GM12878 (cell line): ENCODE results near the gene KLF11. TPM values are rescaled to one million over a fixed set of nuclear protein-coding genes. Genes with fewer than 3 reads are reported as not detected.

Source experiments
- ATAC-seq: fragments of 200-7000 bp; cut with Tn5 transposase; 3 replicates; pipeline ENCODE4 v1.9.1; 2020; ENCODE audit warnings: mild to moderate bottlenecking, moderate library complexity
- BruUV-seq: library from RNA; stranded (reverse); fragments of 400-500 nt; replicated peaks from 2 replicates; lab custom pipeline; 2021; lab: Mats Ljungman, UMichigan
- CTCF ChIA-PET: fragments of 300-600 bp; sonication (Branson Sonifier 250); formaldehyde crosslinking; extraction: SDS; loops from one replicate; lab custom pipeline; 2021; ENCODE audit warnings: inconsistent platforms; lab: Yijun Ruan, JAX
- POLR2A ChIA-PET: fragments of 350-600 bp; formaldehyde crosslinking; extraction: SDS; loops from one replicate; lab custom pipeline; 2021; ENCODE audit warnings: inconsistent platforms; lab: Charles Lee
- RAD21 ChIA-PET: fragments of 300-600 bp; sonication (Branson Sonifier 250); formaldehyde crosslinking; loops from one replicate; lab custom pipeline; 2023; ENCODE audit warnings: antibody characterized with exemption; ENCODE audit not compliant: unreplicated experiment; lab: Charles Lee
- SMC1A ChIA-PET: fragments of 300-600 bp; sonication (Branson Sonifier 250); formaldehyde crosslinking; loops from one replicate; lab custom pipeline; 2023; ENCODE audit not compliant: unreplicated experiment, uncharacterized antibody; lab: Charles Lee
- DNase-seq: peaks from one replicate; pipeline ENCODE4 v3.0.0-alpha.2; 2011; ENCODE audit warnings: low read depth, low spot score
- FAIRE-seq: peaks from 3 replicates; lab custom pipeline; 2011; peaks lifted over from hg19 to GRCh38; lab: Jason Lieb, UNC
- H2AFZ ChIP-seq: 2 replicates; pipeline ENCODE4 v1.6.0; 2011; ENCODE audit warnings: low read depth, low read length, control low read depth; ENCODE audit not compliant: control insufficient read depth
- H3K27ac ChIP-seq: 2 replicates; pipeline ENCODE4 v1.5.1; 2011; ENCODE audit warnings: control low read depth; ENCODE audit not compliant: control insufficient read depth, insufficient read depth
- H3K27me3 ChIP-seq, 2 experiments: replicated peaks in 1 of 2; 2 replicates each; pipeline versions ENCODE4 v1.6.0 to v1.6.1; 2011; ENCODE audit warnings: low read length in 1 of 2; ENCODE audit not compliant: control insufficient read depth in 2 of 2, insufficient read depth in 2 of 2
- H3K36me3 ChIP-seq, 2 experiments: 2 replicates each; pipeline ENCODE4 v1.5.1; 2011; ENCODE audit warnings: low read length in 1 of 2; ENCODE audit not compliant: control insufficient read depth in 2 of 2, insufficient read depth in 2 of 2
- H3K4me1 ChIP-seq: 2 replicates; pipeline ENCODE4 v1.6.1; 2011; ENCODE audit warnings: mild to moderate bottlenecking, low read length, moderate library complexity, mixed read lengths; ENCODE audit not compliant: control insufficient read depth, insufficient read depth
- H3K4me2 ChIP-seq: 2 replicates; pipeline ENCODE4 v1.6.0; 2011; ENCODE audit warnings: control low read depth; ENCODE audit not compliant: control insufficient read depth, insufficient read depth
- H3K4me3 ChIP-seq: fragments of 200-600 bp; sonication (generic); 2 replicates; pipeline ENCODE4 v1.5.1; 2016
- H3K79me2 ChIP-seq: 2 replicates; pipeline ENCODE4 v1.6.0; 2011; ENCODE audit warnings: low read length; ENCODE audit not compliant: control insufficient read depth, insufficient read depth
- H3K9ac ChIP-seq: 2 replicates; pipeline ENCODE4 v1.8.0; 2011; ENCODE audit warnings: low read length, control low read depth, mixed read lengths; ENCODE audit not compliant: control insufficient read depth, insufficient read depth
- H3K9me3 ChIP-seq: replicated peaks from 3 replicates; pipeline ENCODE4 v1.5.1; 2011; ENCODE audit warnings: mild to moderate bottlenecking, low read length; ENCODE audit not compliant: control insufficient read depth, insufficient read depth
- H4K20me1 ChIP-seq: 2 replicates; pipeline ENCODE4 v1.6.0; 2011; ENCODE audit not compliant: control insufficient read depth, insufficient read depth
- CEBPB ChIP-seq, 2 experiments: fragments of 150-350 bp in 1 of 2; IDR thresholded peaks; 2 replicates each; pipeline ENCODE4 v1.6.1; 2012 to 2014; ENCODE audit warnings: low read depth in 2 of 2, low read length in 2 of 2, borderline replicate concordance in 1 of 2, inconsistent platforms in 1 of 2
- E2F8 ChIP-seq: fragments of 450-650 bp; IDR thresholded peaks from 2 replicates; pipeline ENCODE4 v1.6.1; 2018; ENCODE audit warnings: mild to moderate bottlenecking, low read depth, moderate library complexity; ENCODE audit not compliant: partially characterized antibody
- ZZZ3 ChIP-seq: IDR thresholded peaks from 2 replicates; pipeline ENCODE4 v1.6.1; 2011; ENCODE audit warnings: low read depth; ENCODE audit not compliant: control insufficient read depth, insufficient read length
- WGBS: methylation state at CpG from one replicate; pipeline ENCODE4 v1.1.6; 2016; ENCODE audit warnings: low lambda C conversion rate; ENCODE audit not compliant: insufficient replicate concordance, insufficient coverage; ENCODE audit errors: missing lambda C conversion rate; 5-methylcytosine and 5-hydroxymethylcytosine counted together
- in situ Hi-C: fragments of 300-500 bp; cut with MboI; formaldehyde crosslinking; loops from 9 replicates; pipeline ENCODE4 v1.14.3; 2018; ENCODE audit warnings: mixed read lengths
- intact Hi-C: fragments of 100-400 bp; cut with micrococcal nuclease; formaldehyde crosslinking; loops from one replicate; pipeline ENCODE4 v1.14.2; 2022; ENCODE audit not compliant: unreplicated experiment
- polyA plus RNA-seq, 11 experiments: library from polyadenylated mRNA; depleted of rRNA in 4 of 11; unstranded in 6 of 11; stranded (reverse) in 5 of 11; fragments of >200 nt; fragmentation: Nextera tagmentation in 4 of 11; fragmentation: Illumina TruSeq in 1 of 11; extraction: Ambion mirVana in 4 of 11; extraction: Trizol in 1 of 11; gene quantifications; 1 replicate in 1 of 11; 2 replicates in 10 of 11; pipeline versions ENCODE4 v1.2.1 to v1.2.3, GENCODE V29; 2011 to 2016; ENCODE audit warnings: inconsistent platforms in 2 of 11, missing spikeins in 2 of 11, low read depth in 1 of 11
- total RNA-seq, 4 experiments: library from RNA; depleted of rRNA in 3 of 4; stranded (reverse); fragments of >200 nt in 3 of 4; fragmentation: Illumina TruSeq in 1 of 4; extraction: Trizol in 1 of 4; gene quantifications; 2 replicates each; pipeline versions ENCODE4 v1.2.1 to v1.2.3, GENCODE V29; 2013 to 2021

The KLF11 gene
- total and polyA plus RNA-seq, 10 of the 15 experiments (the other 5 are each of a cell fraction or from before 2014, with no cell fraction given): 0.03 to 0.54 (median 0.14) TPM; not detected in 1

- RAD21 ChIA-PET: no interaction called here
- FAIRE-seq (no peak), ATAC-seq (no peak), DNase-seq (no peak)
- POLR2A ChIA-PET: no interaction called here
- Histone ChIP-seq H3K9me3 (peaks cover 2% of the 10 kb centered on the region; the same call in 1 of the 3 replicates), H3K4me3 (no peak overlapping the region), H2AFZ (no peak overlapping the region), H3K79me2 (no peaks in the 10 kb centered on the region), H3K9ac (no peak overlapping the region), H3K4me2 (no peak overlapping the region), H3K36me3 (no peaks in the 10 kb centered on the region), H3K4me1 (no peaks in the 10 kb centered on the region), H4K20me1 (no peaks in the 10 kb centered on the region), H3K27me3 (no peaks in the 10 kb centered on the region), H3K27ac (no peak overlapping the region)
- TF ChIP-seq CEBPB (IDR thresholded peaks at IDR 0.05; ENCODE audit: borderline replicate concordance in 1 of 2, low read depth in 2 of 2, low read length in 2 of 2): no peak
- TF ChIP-seq ZZZ3: no peak
- no peak for TF ChIP-seq E2F8
- CTCF ChIA-PET: no interaction called here
- SMC1A ChIA-PET: no interaction called here
- in situ Hi-C loops (no loop called here), intact Hi-C loops (no loop called here)
- 76% methylated on average over 17 of the region's 19 CpGs for WGBS
- no TSS peak for BruUV-seq
Observed at GRCh38 chr2:10009271-10009810, 34.0 kb upstream of the KLF11 start.
